Esophagus squamous epithelium (tissue), 5 donors: ENCODE results near the gene TBC1D24. TPM values are rescaled to one million over a fixed set of nuclear protein-coding genes. Genes with fewer than 3 reads are reported as not detected.
"Not testable (repeated sequence)": the region's sequence is repeated elsewhere in the genome, so short reads cannot be mapped to it uniquely, and the experiment has no call there.

ENCODE experiments used
- DNase-seq: peaks from one replicate; lab custom pipeline; 2025; lab: John Stamatoyannopoulos, UW
- H3K27ac ChIP-seq, 4 donors: fragments of 200-600 bp; sonication (generic); one replicate each; pipeline ENCODE4 v1.5.1; 2016 to 2019; ENCODE audit warnings: mild to moderate bottlenecking in 1 of 4
- H3K27me3 ChIP-seq, 4 donors: fragments of 200-600 bp; sonication (generic); 1 replicate in 3 of 4; 2 replicates in 1 of 4; pipeline versions ENCODE4 v1.5.1 to v1.6.0; 2017 to 2021; ENCODE audit warnings: antibody characterized with exemption in 1 of 4
- H3K36me3 ChIP-seq, 3 donors: fragments of 200-600 bp; sonication (generic); one replicate each; pipeline ENCODE4 v1.5.1; 2016 to 2019
- H3K4me1 ChIP-seq, 3 donors: fragments of 200-600 bp; sonication (generic); one replicate each; pipeline ENCODE4 v1.5.1; 2017 to 2019
- H3K4me3 ChIP-seq, 4 donors: fragments of 200-600 bp; sonication (generic); 1 replicate in 3 of 4; 2 replicates in 1 of 4; pipeline ENCODE4 v1.5.1; 2016 to 2019; ENCODE audit warnings: mild to moderate bottlenecking in 2 of 4, moderate library complexity in 1 of 4
- H3K9me3 ChIP-seq, 3 donors: fragments of 200-600 bp; sonication (generic); one replicate each; pipeline ENCODE4 v1.5.1; 2016 to 2019
- CTCF ChIP-seq, 6 experiments: fragments of 450-650 bp in 4 of 6; fragments of 200-600 bp in 2 of 6; sonication (generic) in 2 of 6; IDR thresholded peaks; one replicate each; pipeline ENCODE4 v1.5.1; 2016 to 2019; ENCODE audit warnings: antibody characterized with exemption in 6 of 6, mild to moderate bottlenecking in 4 of 6, moderate library complexity in 4 of 6
- POLR2A ChIP-seq, 4 donors: fragments of 450-650 bp; IDR thresholded peaks; one replicate each; pipeline ENCODE4 v1.6.1; 2017; ENCODE audit warnings: antibody characterized with exemption in 4 of 4, mild to moderate bottlenecking in 4 of 4, moderate library complexity in 3 of 4
- WGBS, 2 donors: methylation state at CpG; one replicate each; pipeline ENCODE4 v1.1.5; 2018; 5-methylcytosine and 5-hydroxymethylcytosine counted together
- intact Hi-C: fragments of 100-400 bp; cut with DNase I; formaldehyde crosslinking; loops from one replicate; pipeline ENCODE4 v1.15.0; 2022
- total RNA-seq, 4 donors: library from RNA; depleted of rRNA; stranded (reverse); fragments of >200 nt; gene quantifications; one replicate each; pipeline ENCODE4 v1.1.0, GENCODE V29; 2016
- donor health status: DM: yes; HTN: yes; CAD: no.

TBC1D24 gene
- total RNA-seq, 4 donors from 2014 or later, result 3.1 to 4.6 (median 3.7) TPM

- no peak for TF ChIP-seq CTCF (IDR thresholded peaks at IDR 0.05)
- no peak for TF ChIP-seq POLR2A (IDR thresholded peaks at IDR 0.05)
- WGBS, 2 donors, result 81 to 95% methylated on average over 7 to 9 of the region's 9 CpGs
- Histone ChIP-seq H3K36me3 (no peaks in the 10 kb centered on the region), H3K4me3 (no peak overlapping the region), H3K4me1 (peaks cover 21 to 56% (median 37%) of the 10 kb centered on the region in 3 donors), H3K27ac (no peak overlapping the region), H3K27me3 (peaks cover 4 to 31% (median 11%) of the 10 kb centered on the region in 4 donors), H3K9me3 (no peaks in the 10 kb centered on the region)
- intact Hi-C loops, result no loop called here
- no peak for DNase-seq
Observed at GRCh38 chr16:2476345-2476720, 1.4 kb downstream of the TBC1D24 start.

GRCh38 chr16:2476741-2477140, 1.8 kb downstream of the TBC1D24 start:
- TF ChIP-seq POLR2A (IDR thresholded peaks at IDR 0.05) (no peak), CTCF (IDR thresholded peaks at IDR 0.05) (no peak)
- no peak for DNase-seq
- 73 to 74% methylated on average over 3 of the region's 3 CpGs for WGBS, 2 donors
- H3K4me1 ChIP-seq, result peaks cover 18 to 56% (median 33%) of the 10 kb centered on the region in 3 donors
- no peak overlapping the region for H3K27ac ChIP-seq
- no peaks in the 10 kb centered on the region for H3K9me3 ChIP-seq
- no peaks in the 10 kb centered on the region for H3K36me3 ChIP-seq
- no peak overlapping the region for H3K4me3 ChIP-seq
- intact Hi-C loops, result no loop called here
- peaks cover 4 to 27% (median 8%) of the 10 kb centered on the region in 4 donors for H3K27me3 ChIP-seq

- DNase-seq, result no peak
- Histone ChIP-seq H3K27me3 (peaks cover 0 to 21% (median 4%) of the 10 kb centered on the region in 4 donors), H3K4me1 (peaks cover 15 to 55% (median 27%) of the 10 kb centered on the region in 3 donors), H3K9me3 (no peaks in the 10 kb centered on the region), H3K4me3 (no peak overlapping the region), H3K36me3 (no peaks in the 10 kb centered on the region), H3K27ac (no peak overlapping the region)
- intact Hi-C loops, result no loop called here
- WGBS, 2 donors, result 93 to 95% methylated on average over 2 to 3 of the region's 3 CpGs
- TF ChIP-seq CTCF (IDR thresholded peaks at IDR 0.05) (no peak), POLR2A (IDR thresholded peaks at IDR 0.05) (no peak)
Observed at GRCh38 chr16:2477327-2477726, 2.4 kb downstream of the TBC1D24 start.

- no peak overlapping the region for H3K27ac ChIP-seq
- H3K36me3 ChIP-seq, result no peaks in the 10 kb centered on the region
- H3K27me3 ChIP-seq, result peaks cover 0 to 12% (median 0%) of the 10 kb centered on the region in 4 donors
- no peak overlapping the region for H3K4me3 ChIP-seq
- no peak for DNase-seq
- no peak for TF ChIP-seq CTCF (IDR thresholded peaks at IDR 0.05)
- TF ChIP-seq POLR2A (IDR thresholded peaks at IDR 0.05), result no peak
- intact Hi-C loops, result no loop called here
- H3K4me1 ChIP-seq, result peaks cover 15 to 55% (median 25%) of the 10 kb centered on the region in 3 donors
- H3K9me3 ChIP-seq, result no peaks in the 10 kb centered on the region
- WGBS, 2 donors, result 69 to 79% methylated on average over 8 of the region's 8 CpGs
Observed at GRCh38 chr16:2478279-2478678, 3.4 kb downstream of the TBC1D24 start.

GRCh38 chr16:2479996-2480395, 5.1 kb downstream of the TBC1D24 start:
- intact Hi-C loops, H3K36me3 ChIP-seq, H3K4me3 ChIP-seq, DNase-seq, H3K27me3 ChIP-seq, H3K9me3 ChIP-seq, H3K27ac ChIP-seq: not testable (repeated sequence)
- WGBS, 2 donors, result 91 to 98% methylated on average over 10 of the region's 10 CpGs
- peaks cover 10 to 53% (median 11%) of the 10 kb centered on the region in 3 donors for H3K4me1 ChIP-seq

GRCh38 chr16:2480948-2481347, 6.0 kb downstream of the TBC1D24 start:
- H3K36me3 ChIP-seq, result no peaks in the 10 kb centered on the region
- TF ChIP-seq POLR2A (IDR thresholded peaks at IDR 0.05) (no peak), CTCF (IDR thresholded peaks at IDR 0.05) (no peak)
- intact Hi-C loops, result no loop called here
- WGBS, 2 donors, result 40 to 60% methylated on average over 1 to 9 of the region's 12 CpGs
- H3K9me3 ChIP-seq, result no peaks in the 10 kb centered on the region
- peaks cover 3 to 44% (median 5%) of the 10 kb centered on the region in 3 donors for H3K4me1 ChIP-seq
- H3K27ac ChIP-seq, result no peak overlapping the region
- no peak overlapping the region for H3K4me3 ChIP-seq
- no peaks in the 10 kb centered on the region for H3K27me3 ChIP-seq
- DNase-seq, result no peak
